HepG2 (cell line): ENCODE results near the gene FOXK2. TPM values are rescaled to one million over a fixed set of nuclear protein-coding genes. Genes with fewer than 3 reads are reported as not detected.

Experiments
- CHCHD3 ChIP-seq: sonication (generic); formaldehyde crosslinking; IDR thresholded peaks from 2 replicates; pipeline ENCODE4 v1.8.0; 2022; ENCODE audit warnings: mild to moderate bottlenecking, missing genetic modification reagents, moderate library complexity
- ERF ChIP-seq: IDR thresholded peaks from 2 replicates; pipeline ENCODE4 v1.6.1; 2018; ENCODE audit warnings: missing biosample characterization, missing genetic modification reagents
- KDM5B ChIP-seq: sonication (generic); formaldehyde crosslinking; IDR thresholded peaks from 2 replicates; pipeline ENCODE4 v1.4.0; 2020; ENCODE audit warnings: missing genetic modification reagents, mild to moderate bottlenecking, borderline replicate concordance
- POLR2G ChIP-seq: fragments of 200-400 bp; formaldehyde crosslinking; IDR thresholded peaks from 2 replicates; pipeline ENCODE4 v1.6.1; 2018; ENCODE audit warnings: mild to moderate bottlenecking, low read depth, low read length, moderate library complexity
- RORA ChIP-seq: sonication (generic); formaldehyde crosslinking; IDR thresholded peaks from 2 replicates; pipeline ENCODE4 v1.5.0; 2020; ENCODE audit warnings: mild to moderate bottlenecking, missing genetic modification reagents, moderate library complexity
- SCMH1 ChIP-seq: sonication (generic); formaldehyde crosslinking; IDR thresholded peaks from 2 replicates; pipeline ENCODE4 v1.9.0; 2021; ENCODE audit warnings: missing genetic modification reagents, mild to moderate bottlenecking, borderline replicate concordance
- ZNF160 ChIP-seq: sonication (generic); formaldehyde crosslinking; IDR thresholded peaks from 2 replicates; pipeline ENCODE4 v1.8.0; 2022; ENCODE audit warnings: mild to moderate bottlenecking, inconsistent platforms, missing genetic modification reagents
- ZNF383 ChIP-seq: sonication (generic); formaldehyde crosslinking; IDR thresholded peaks from 2 replicates; pipeline ENCODE4 v1.4.0; 2020; ENCODE audit warnings: missing genetic modification reagents, mild to moderate bottlenecking, borderline replicate concordance
- ZNF557 ChIP-seq: sonication (generic); formaldehyde crosslinking; IDR thresholded peaks from 2 replicates; pipeline ENCODE4 v1.4.0; 2020; ENCODE audit warnings: missing genetic modification reagents
- polyA plus RNA-seq, 8 experiments: library from polyadenylated mRNA; depleted of rRNA in 3 of 8; stranded (reverse) in 7 of 8; unstranded in 1 of 8; fragments of >200 nt; fragmentation: Illumina TruSeq in 4 of 8; extraction: Trizol in 4 of 8; gene quantifications; 2 replicates each; pipeline versions ENCODE4 v1.2.1 to v1.2.3, GENCODE V29; 2011 to 2016; ENCODE audit warnings: low read depth in 4 of 8, missing spikeins in 1 of 8, mixed read lengths in 1 of 8; ENCODE audit not compliant: insufficient read depth in 1 of 8
- total RNA-seq, 5 experiments: library from RNA; depleted of rRNA; stranded (reverse); fragments of >200 nt; fragmentation: Illumina TruSeq; extraction: Trizol; gene quantifications; 2 replicates each; pipeline ENCODE4 v1.2.3, GENCODE V29; 2016; ENCODE audit warnings: low read depth in 1 of 5
- TF ChIP-seq, protein P1 (sequence below): sonication (generic); formaldehyde crosslinking; IDR thresholded peaks from 2 replicates; pipeline ENCODE4 v1.5.0; 2020; ENCODE audit warnings: mild to moderate bottlenecking, missing genetic modification reagents
- TF ChIP-seq, protein P2 (sequence below), 2 experiments: sonication (generic) in 1 of 2; formaldehyde crosslinking in 1 of 2; IDR thresholded peaks; 2 replicates each; pipeline versions ENCODE4 v1.5.1 to v1.6.1; 2011 to 2020; ENCODE audit warnings: borderline replicate concordance in 1 of 2, low read depth in 1 of 2, low read length in 1 of 2, mild to moderate bottlenecking in 1 of 2, missing genetic modification reagents in 1 of 2, moderate library complexity in 1 of 2
- TF ChIP-seq, protein P3 (sequence below): sonication (generic); formaldehyde crosslinking; IDR thresholded peaks from 2 replicates; pipeline ENCODE4 v1.4.0; 2020; ENCODE audit warnings: missing genetic modification reagents
- TF ChIP-seq, protein P4 (sequence below): sonication (generic); formaldehyde crosslinking; IDR thresholded peaks from 2 replicates; pipeline ENCODE4; 2020; ENCODE audit warnings: missing genetic modification reagents, mild to moderate bottlenecking, borderline replicate concordance
- TF ChIP-seq, protein P5 (sequence below): sonication (generic); formaldehyde crosslinking; IDR thresholded peaks from 2 replicates; pipeline ENCODE4 v1.5.1; 2020; ENCODE audit warnings: mild to moderate bottlenecking, moderate library complexity, missing genetic modification reagents
- TF ChIP-seq, protein P6 (sequence below): sonication (generic); formaldehyde crosslinking; conservative IDR thresholded peaks from 2 replicates; pipeline ENCODE4 v1.4.0; 2020; ENCODE audit warnings: missing genetic modification reagents

Gene FOXK2
- total and polyA plus RNA-seq, 2 of the 13 experiments (the other 11 are each of a cell fraction or from before 2014, with no cell fraction given) = 67.1 to 67.2 TPM

DNA sequence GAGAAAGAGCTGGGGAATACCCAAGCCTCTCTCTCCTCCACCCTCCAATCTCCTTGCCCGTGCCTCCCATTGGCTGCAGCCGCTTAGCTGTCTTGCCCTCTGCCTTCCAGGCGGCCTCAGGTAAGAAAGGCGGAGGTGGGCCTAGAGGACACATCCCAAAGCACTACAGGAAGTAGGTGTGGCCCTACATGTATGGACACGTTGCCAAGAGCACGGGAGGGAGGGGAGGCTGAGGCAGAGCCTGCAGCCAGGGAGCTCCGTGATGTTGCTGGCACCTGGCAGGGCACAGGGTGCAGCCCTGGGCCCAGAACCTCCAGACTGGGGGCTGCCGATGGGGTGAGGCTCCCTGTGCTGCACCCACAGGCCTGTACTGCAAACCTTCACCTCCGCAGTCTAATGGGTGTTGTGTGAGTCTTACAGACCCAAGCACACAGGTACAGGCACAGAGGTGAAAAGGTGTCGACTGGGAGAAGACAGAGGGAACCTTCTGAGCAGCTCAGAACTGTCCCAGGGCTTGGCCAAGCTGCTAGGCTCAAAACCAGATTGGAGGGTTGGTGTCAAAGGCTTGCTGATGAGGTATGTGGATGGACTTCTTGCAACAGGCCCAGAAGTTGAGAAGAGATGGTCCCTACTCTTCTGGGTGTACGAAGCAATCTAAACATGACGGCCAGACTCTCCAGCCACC is 23.5 kb upstream of the FOXK2 start (continued):
- TF ChIP-seq, protein P1, sequence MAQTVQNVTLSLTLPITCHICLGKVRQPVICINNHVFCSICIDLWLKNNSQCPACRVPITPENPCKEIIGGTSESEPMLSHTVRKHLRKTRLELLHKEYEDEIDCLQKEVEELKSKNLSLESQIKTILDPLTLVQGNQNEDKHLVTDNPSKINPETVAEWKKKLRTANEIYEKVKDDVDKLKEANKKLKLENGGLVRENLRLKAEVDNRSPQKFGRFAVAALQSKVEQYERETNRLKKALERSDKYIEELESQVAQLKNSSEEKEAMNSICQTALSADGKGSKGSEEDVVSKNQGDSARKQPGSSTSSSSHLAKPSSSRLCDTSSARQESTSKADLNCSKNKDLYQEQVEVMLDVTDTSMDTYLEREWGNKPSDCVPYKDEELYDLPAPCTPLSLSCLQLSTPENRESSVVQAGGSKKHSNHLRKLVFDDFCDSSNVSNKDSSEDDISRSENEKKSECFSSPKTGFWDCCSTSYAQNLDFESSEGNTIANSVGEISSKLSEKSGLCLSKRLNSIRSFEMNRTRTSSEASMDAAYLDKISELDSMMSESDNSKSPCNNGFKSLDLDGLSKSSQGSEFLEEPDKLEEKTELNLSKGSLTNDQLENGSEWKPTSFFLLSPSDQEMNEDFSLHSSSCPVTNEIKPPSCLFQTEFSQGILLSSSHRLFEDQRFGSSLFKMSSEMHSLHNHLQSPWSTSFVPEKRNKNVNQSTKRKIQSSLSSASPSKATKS (CRISPR knock-in tag) = 0 out of 2 replicates have a peak, but pooled peaks have one; percentile 41
- no peak for TF ChIP-seq ERF (CRISPR knock-in tag)
- TF ChIP-seq SCMH1 (CRISPR knock-in tag) = no peak
- no peak for TF ChIP-seq CHCHD3 (CRISPR knock-in tag)
- TF ChIP-seq POLR2G = no peak
- TF ChIP-seq RORA (CRISPR knock-in tag) = no peak
- TF ChIP-seq, protein P2, sequence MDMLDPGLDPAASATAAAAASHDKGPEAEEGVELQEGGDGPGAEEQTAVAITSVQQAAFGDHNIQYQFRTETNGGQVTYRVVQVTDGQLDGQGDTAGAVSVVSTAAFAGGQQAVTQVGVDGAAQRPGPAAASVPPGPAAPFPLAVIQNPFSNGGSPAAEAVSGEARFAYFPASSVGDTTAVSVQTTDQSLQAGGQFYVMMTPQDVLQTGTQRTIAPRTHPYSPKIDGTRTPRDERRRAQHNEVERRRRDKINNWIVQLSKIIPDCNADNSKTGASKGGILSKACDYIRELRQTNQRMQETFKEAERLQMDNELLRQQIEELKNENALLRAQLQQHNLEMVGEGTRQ (IDR thresholded peaks at IDR 0.05; ENCODE audit: low read depth, low read length) = no peak
- TF ChIP-seq, protein P2 (CRISPR knock-in tag; IDR thresholded peaks at IDR 0.05; ENCODE audit: borderline replicate concordance) = no peak
- TF ChIP-seq, protein P3, sequence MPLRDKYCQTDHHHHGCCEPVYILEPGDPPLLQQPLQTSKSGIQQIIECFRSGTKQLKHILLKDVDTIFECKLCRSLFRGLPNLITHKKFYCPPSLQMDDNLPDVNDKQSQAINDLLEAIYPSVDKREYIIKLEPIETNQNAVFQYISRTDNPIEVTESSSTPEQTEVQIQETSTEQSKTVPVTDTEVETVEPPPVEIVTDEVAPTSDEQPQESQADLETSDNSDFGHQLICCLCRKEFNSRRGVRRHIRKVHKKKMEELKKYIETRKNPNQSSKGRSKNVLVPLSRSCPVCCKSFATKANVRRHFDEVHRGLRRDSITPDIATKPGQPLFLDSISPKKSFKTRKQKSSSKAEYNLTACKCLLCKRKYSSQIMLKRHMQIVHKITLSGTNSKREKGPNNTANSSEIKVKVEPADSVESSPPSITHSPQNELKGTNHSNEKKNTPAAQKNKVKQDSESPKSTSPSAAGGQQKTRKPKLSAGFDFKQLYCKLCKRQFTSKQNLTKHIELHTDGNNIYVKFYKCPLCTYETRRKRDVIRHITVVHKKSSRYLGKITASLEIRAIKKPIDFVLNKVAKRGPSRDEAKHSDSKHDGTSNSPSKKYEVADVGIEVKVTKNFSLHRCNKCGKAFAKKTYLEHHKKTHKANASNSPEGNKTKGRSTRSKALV (CRISPR knock-in tag) = no peak
- TF ChIP-seq, protein P4, sequence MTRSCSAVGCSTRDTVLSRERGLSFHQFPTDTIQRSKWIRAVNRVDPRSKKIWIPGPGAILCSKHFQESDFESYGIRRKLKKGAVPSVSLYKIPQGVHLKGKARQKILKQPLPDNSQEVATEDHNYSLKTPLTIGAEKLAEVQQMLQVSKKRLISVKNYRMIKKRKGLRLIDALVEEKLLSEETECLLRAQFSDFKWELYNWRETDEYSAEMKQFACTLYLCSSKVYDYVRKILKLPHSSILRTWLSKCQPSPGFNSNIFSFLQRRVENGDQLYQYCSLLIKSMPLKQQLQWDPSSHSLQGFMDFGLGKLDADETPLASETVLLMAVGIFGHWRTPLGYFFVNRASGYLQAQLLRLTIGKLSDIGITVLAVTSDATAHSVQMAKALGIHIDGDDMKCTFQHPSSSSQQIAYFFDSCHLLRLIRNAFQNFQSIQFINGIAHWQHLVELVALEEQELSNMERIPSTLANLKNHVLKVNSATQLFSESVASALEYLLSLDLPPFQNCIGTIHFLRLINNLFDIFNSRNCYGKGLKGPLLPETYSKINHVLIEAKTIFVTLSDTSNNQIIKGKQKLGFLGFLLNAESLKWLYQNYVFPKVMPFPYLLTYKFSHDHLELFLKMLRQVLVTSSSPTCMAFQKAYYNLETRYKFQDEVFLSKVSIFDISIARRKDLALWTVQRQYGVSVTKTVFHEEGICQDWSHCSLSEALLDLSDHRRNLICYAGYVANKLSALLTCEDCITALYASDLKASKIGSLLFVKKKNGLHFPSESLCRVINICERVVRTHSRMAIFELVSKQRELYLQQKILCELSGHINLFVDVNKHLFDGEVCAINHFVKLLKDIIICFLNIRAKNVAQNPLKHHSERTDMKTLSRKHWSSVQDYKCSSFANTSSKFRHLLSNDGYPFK = no peak
- no peak for TF ChIP-seq ZNF557 (CRISPR knock-in tag)
- TF ChIP-seq, protein P5, sequence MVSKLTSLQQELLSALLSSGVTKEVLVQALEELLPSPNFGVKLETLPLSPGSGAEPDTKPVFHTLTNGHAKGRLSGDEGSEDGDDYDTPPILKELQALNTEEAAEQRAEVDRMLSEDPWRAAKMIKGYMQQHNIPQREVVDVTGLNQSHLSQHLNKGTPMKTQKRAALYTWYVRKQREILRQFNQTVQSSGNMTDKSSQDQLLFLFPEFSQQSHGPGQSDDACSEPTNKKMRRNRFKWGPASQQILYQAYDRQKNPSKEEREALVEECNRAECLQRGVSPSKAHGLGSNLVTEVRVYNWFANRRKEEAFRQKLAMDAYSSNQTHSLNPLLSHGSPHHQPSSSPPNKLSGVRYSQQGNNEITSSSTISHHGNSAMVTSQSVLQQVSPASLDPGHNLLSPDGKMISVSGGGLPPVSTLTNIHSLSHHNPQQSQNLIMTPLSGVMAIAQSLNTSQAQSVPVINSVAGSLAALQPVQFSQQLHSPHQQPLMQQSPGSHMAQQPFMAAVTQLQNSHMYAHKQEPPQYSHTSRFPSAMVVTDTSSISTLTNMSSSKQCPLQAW (CRISPR knock-in tag) = no peak
- no peak for TF ChIP-seq ZNF160 (CRISPR knock-in tag)
- TF ChIP-seq KDM5B (CRISPR knock-in tag) = 0 out of 2 replicates have a peak, but pooled peaks have one; percentile 4
- TF ChIP-seq, protein P6, sequence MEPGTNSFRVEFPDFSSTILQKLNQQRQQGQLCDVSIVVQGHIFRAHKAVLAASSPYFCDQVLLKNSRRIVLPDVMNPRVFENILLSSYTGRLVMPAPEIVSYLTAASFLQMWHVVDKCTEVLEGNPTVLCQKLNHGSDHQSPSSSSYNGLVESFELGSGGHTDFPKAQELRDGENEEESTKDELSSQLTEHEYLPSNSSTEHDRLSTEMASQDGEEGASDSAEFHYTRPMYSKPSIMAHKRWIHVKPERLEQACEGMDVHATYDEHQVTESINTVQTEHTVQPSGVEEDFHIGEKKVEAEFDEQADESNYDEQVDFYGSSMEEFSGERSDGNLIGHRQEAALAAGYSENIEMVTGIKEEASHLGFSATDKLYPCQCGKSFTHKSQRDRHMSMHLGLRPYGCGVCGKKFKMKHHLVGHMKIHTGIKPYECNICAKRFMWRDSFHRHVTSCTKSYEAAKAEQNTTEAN (CRISPR knock-in tag) = no peak
- TF ChIP-seq ZNF383 (CRISPR knock-in tag) = 0 out of 2 replicates have a peak, but pooled peaks have one; percentile 75
